HepG2 (cell line): ENCODE data around the gene DLG1. TPM values are rescaled to one million over a fixed set of nuclear protein-coding genes. Genes with fewer than 3 reads are reported as not detected.

Source experiments
- GATA4 ChIP-seq: sonication (generic); IDR thresholded peaks from 2 replicates; pipeline ENCODE4 v1.6.1; 2016; ENCODE audit warnings: antibody characterized with exemption, low read depth, borderline replicate concordance
- KDM2A ChIP-seq: sonication (generic); formaldehyde crosslinking; IDR thresholded peaks from 2 replicates; pipeline ENCODE4 v1.4.0; 2020; ENCODE audit warnings: low read depth, missing genetic modification reagents, borderline replicate concordance
- KLF15 ChIP-seq: sonication (generic); formaldehyde crosslinking; IDR thresholded peaks from 2 replicates; pipeline ENCODE4 v1.8.1; 2023; ENCODE audit warnings: borderline replicate concordance, mild to moderate bottlenecking, inconsistent platforms, missing genetic modification reagents, mixed read lengths
- MTA1 ChIP-seq: sonication (generic); formaldehyde crosslinking; IDR thresholded peaks from 2 replicates; pipeline ENCODE4 v1.4.0; 2020; ENCODE audit warnings: missing genetic modification reagents, mild to moderate bottlenecking, borderline replicate concordance
- NONO ChIP-seq, 2 experiments: fragments of 450-650 bp in 1 of 2; sonication (generic) in 1 of 2; formaldehyde crosslinking in 1 of 2; IDR thresholded peaks in 1 of 2; conservative IDR thresholded peaks in 1 of 2; 2 replicates each; pipeline versions ENCODE4 v1.6.1 to v1.8.0; 2017 to 2022; ENCODE audit warnings: mild to moderate bottlenecking in 1 of 2, missing genetic modification reagents in 1 of 2, moderate library complexity in 1 of 2
- POLR2G ChIP-seq: fragments of 200-400 bp; formaldehyde crosslinking; IDR thresholded peaks from 2 replicates; pipeline ENCODE4 v1.6.1; 2018; ENCODE audit warnings: mild to moderate bottlenecking, low read depth, low read length, moderate library complexity
- RAD21 ChIP-seq: fragments of 450-650 bp; formaldehyde crosslinking; IDR thresholded peaks from 2 replicates; pipeline ENCODE4 v1.5.0; 2020; ENCODE audit warnings: mild to moderate bottlenecking
- ZNF451 ChIP-seq: sonication (generic); formaldehyde crosslinking; IDR thresholded peaks from 2 replicates; pipeline ENCODE4 v1.5.0; 2020; ENCODE audit warnings: mild to moderate bottlenecking, missing genetic modification reagents
- ZNF768 ChIP-seq: sonication (generic); formaldehyde crosslinking; IDR thresholded peaks from 2 replicates; pipeline ENCODE4 v1.4.0; 2020; ENCODE audit warnings: missing genetic modification reagents
- ZNF776 ChIP-seq: sonication (generic); formaldehyde crosslinking; IDR thresholded peaks from 2 replicates; pipeline ENCODE4 v1.4.0; 2020; ENCODE audit warnings: mild to moderate bottlenecking, missing genetic modification reagents
- polyA plus RNA-seq, 8 experiments: library from polyadenylated mRNA; depleted of rRNA in 3 of 8; stranded (reverse) in 7 of 8; unstranded in 1 of 8; fragments of >200 nt; fragmentation: Illumina TruSeq in 4 of 8; extraction: Trizol in 4 of 8; gene quantifications; 2 replicates each; pipeline versions ENCODE4 v1.2.1 to v1.2.3, GENCODE V29; 2011 to 2016; ENCODE audit warnings: low read depth in 4 of 8, missing spikeins in 1 of 8, mixed read lengths in 1 of 8; ENCODE audit not compliant: insufficient read depth in 1 of 8
- total RNA-seq, 5 experiments: library from RNA; depleted of rRNA; stranded (reverse); fragments of >200 nt; fragmentation: Illumina TruSeq; extraction: Trizol; gene quantifications; 2 replicates each; pipeline ENCODE4 v1.2.3, GENCODE V29; 2016; ENCODE audit warnings: low read depth in 1 of 5
- TF ChIP-seq, protein P1 (sequence below): sonication (generic); formaldehyde crosslinking; IDR thresholded peaks from 2 replicates; pipeline ENCODE4 v1.4.0; 2020; ENCODE audit warnings: mild to moderate bottlenecking, missing genetic modification reagents
- TF ChIP-seq, protein P2 (sequence below): sonication (generic); formaldehyde crosslinking; IDR thresholded peaks from 2 replicates; pipeline ENCODE4 v1.4.0; 2020; ENCODE audit warnings: missing genetic modification reagents
- TF ChIP-seq, protein P3 (sequence below): IDR thresholded peaks from 2 replicates; pipeline ENCODE4 v1.4.0; 2020; ENCODE audit warnings: mild to moderate bottlenecking, missing genetic modification reagents
- TF ChIP-seq, protein P4 (sequence below): IDR thresholded peaks from 2 replicates; pipeline ENCODE4 v1.6.1; 2016; ENCODE audit warnings: missing biosample characterization, missing genetic modification reagents, low read depth

The DLG1 gene
- total and polyA plus RNA-seq, 2 of the 13 experiments (the other 11 are each of a cell fraction or from before 2014, with no cell fraction given): 30.5 to 104 TPM

DNA sequence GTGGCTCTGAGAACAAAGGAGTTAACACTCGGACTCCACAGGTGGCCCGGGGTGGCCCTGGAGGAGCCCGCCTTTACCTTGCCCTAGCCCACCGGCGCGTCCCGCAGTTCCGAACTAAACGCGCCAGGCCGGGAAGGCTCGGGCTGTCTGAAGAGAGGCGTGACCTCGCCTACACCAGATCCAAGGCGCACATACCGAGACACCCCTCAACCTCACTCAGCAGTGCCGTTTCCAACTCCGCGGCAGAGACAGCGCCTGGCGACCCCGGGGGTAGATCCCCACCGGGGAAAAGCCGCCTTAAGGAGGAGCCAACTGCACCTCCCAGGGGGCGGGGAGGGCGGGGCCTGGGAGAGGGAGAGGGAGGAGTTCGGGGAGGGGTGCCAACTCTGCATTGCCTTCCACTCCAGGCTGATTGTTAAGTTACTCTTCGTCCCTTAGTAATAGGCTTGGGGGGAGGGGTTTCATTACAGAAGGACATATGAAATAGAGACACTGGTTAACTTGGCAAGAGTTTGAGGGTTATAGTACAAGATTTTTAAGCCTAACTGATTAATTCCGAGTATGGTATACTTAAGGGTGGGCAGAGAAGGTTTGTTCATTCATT lies at the start of gene DLG1 (continued):
- TF ChIP-seq NONO (IDR thresholded peaks at IDR 0.05): no peak
- peak; percentile 63; the same call in 1 of the 2 replicates for TF ChIP-seq NONO (CRISPR knock-in tag; conservative IDR thresholded peaks at IDR 0.05)
- TF ChIP-seq KDM2A: peak; percentile 48; the same call in 1 of the 2 replicates
- no peak for TF ChIP-seq KLF15 (CRISPR knock-in tag)
- peak; percentile 88 for TF ChIP-seq POLR2G
- TF ChIP-seq, protein P1, sequence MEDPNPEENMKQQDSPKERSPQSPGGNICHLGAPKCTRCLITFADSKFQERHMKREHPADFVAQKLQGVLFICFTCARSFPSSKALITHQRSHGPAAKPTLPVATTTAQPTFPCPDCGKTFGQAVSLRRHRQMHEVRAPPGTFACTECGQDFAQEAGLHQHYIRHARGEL (CRISPR knock-in tag): no peak
- no peak for TF ChIP-seq ZNF776 (CRISPR knock-in tag)
- peak; percentile 8; the same call in 1 of the 2 replicates for TF ChIP-seq MTA1 (CRISPR knock-in tag)
- TF ChIP-seq GATA4: no peak
- TF ChIP-seq, protein P2, sequence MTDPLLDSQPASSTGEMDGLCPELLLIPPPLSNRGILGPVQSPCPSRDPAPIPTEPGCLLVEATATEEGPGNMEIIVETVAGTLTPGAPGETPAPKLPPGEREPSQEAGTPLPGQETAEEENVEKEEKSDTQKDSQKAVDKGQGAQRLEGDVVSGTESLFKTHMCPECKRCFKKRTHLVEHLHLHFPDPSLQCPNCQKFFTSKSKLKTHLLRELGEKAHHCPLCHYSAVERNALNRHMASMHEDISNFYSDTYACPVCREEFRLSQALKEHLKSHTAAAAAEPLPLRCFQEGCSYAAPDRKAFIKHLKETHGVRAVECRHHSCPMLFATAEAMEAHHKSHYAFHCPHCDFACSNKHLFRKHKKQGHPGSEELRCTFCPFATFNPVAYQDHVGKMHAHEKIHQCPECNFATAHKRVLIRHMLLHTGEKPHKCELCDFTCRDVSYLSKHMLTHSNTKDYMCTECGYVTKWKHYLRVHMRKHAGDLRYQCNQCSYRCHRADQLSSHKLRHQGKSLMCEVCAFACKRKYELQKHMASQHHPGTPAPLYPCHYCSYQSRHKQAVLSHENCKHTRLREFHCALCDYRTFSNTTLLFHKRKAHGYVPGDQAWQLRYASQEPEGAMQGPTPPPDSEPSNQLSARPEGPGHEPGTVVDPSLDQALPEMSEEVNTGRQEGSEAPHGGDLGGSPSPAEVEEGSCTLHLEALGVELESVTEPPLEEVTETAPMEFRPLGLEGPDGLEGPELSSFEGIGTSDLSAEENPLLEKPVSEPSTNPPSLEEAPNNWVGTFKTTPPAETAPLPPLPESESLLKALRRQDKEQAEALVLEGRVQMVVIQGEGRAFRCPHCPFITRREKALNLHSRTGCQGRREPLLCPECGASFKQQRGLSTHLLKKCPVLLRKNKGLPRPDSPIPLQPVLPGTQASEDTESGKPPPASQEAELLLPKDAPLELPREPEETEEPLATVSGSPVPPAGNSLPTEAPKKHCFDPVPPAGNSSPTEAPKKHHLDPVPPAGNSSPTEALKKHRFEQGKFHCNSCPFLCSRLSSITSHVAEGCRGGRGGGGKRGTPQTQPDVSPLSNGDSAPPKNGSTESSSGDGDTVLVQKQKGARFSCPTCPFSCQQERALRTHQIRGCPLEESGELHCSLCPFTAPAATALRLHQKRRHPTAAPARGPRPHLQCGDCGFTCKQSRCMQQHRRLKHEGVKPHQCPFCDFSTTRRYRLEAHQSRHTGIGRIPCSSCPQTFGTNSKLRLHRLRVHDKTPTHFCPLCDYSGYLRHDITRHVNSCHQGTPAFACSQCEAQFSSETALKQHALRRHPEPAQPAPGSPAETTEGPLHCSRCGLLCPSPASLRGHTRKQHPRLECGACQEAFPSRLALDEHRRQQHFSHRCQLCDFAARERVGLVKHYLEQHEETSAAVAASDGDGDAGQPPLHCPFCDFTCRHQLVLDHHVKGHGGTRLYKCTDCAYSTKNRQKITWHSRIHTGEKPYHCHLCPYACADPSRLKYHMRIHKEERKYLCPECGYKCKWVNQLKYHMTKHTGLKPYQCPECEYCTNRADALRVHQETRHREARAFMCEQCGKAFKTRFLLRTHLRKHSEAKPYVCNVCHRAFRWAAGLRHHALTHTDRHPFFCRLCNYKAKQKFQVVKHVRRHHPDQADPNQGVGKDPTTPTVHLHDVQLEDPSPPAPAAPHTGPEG (CRISPR knock-in tag): no peak
- no peak for TF ChIP-seq ZNF451 (CRISPR knock-in tag)
- no peak for TF ChIP-seq ZNF768 (CRISPR knock-in tag)
- TF ChIP-seq, protein P3, sequence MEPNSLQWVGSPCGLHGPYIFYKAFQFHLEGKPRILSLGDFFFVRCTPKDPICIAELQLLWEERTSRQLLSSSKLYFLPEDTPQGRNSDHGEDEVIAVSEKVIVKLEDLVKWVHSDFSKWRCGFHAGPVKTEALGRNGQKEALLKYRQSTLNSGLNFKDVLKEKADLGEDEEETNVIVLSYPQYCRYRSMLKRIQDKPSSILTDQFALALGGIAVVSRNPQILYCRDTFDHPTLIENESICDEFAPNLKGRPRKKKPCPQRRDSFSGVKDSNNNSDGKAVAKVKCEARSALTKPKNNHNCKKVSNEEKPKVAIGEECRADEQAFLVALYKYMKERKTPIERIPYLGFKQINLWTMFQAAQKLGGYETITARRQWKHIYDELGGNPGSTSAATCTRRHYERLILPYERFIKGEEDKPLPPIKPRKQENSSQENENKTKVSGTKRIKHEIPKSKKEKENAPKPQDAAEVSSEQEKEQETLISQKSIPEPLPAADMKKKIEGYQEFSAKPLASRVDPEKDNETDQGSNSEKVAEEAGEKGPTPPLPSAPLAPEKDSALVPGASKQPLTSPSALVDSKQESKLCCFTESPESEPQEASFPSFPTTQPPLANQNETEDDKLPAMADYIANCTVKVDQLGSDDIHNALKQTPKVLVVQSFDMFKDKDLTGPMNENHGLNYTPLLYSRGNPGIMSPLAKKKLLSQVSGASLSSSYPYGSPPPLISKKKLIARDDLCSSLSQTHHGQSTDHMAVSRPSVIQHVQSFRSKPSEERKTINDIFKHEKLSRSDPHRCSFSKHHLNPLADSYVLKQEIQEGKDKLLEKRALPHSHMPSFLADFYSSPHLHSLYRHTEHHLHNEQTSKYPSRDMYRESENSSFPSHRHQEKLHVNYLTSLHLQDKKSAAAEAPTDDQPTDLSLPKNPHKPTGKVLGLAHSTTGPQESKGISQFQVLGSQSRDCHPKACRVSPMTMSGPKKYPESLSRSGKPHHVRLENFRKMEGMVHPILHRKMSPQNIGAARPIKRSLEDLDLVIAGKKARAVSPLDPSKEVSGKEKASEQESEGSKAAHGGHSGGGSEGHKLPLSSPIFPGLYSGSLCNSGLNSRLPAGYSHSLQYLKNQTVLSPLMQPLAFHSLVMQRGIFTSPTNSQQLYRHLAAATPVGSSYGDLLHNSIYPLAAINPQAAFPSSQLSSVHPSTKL (CRISPR knock-in tag): 0 out of 2 replicates have a peak, but pooled peaks have one; percentile 5
- peak; percentile 49; the same call in 1 of the 2 replicates for TF ChIP-seq RAD21 (CRISPR knock-in tag)
- TF ChIP-seq, protein P4, sequence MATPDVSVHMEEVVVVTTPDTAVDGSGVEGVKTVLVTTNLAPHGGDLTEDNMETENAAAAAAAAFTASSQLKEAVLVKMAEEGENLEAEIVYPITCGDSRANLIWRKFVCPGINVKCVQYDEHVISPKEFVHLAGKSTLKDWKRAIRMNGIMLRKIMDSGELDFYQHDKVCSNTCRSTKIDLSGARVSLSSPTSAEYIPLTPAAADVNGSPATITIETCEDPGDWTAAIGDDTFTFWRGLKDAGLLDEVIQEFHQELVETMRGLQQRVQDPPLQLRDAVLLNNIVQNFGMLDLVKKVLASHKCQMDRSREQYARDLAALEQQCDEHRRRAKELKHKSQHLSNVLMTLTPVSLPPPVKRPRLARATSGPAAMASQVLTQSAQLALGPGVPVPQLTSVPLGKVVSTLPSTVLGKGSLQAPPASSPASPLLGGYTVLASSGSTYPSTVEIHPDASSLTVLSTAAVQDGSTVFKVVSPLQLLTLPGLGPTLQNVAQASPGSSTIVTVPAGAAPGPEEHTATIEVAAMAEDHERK (CRISPR knock-in tag): no peak
